Small intestine (tissue), 7 donors: ENCODE data around the gene GJA5. TPM values are rescaled to one million over a fixed set of nuclear protein-coding genes. Genes with fewer than 3 reads are reported as not detected.

ENCODE experiments used
- DNase-seq, 2 donors: peaks; one replicate each; pipeline versions ENCODE4 v3.0.0 to v3.0.0-alpha.2; 2013
- FAIRE-seq: peaks from 2 replicates; lab custom pipeline; 2012; peaks lifted over from hg19 to GRCh38; lab: Jason Lieb, UNC
- H3K27ac ChIP-seq, 3 donors: one replicate each; pipeline ENCODE4 v1.5.1; 2013; ENCODE audit warnings: low read length in 2 of 3, mild to moderate bottlenecking in 2 of 3, control low read depth in 1 of 3, inconsistent platforms in 1 of 3, low read depth in 1 of 3, moderate library complexity in 1 of 3
- H3K27me3 ChIP-seq, 3 donors: one replicate each; pipeline ENCODE4 v1.6.1; 2013; ENCODE audit warnings: low read length in 3 of 3, inconsistent platforms in 1 of 3; ENCODE audit not compliant: control insufficient read depth in 3 of 3, insufficient read depth in 3 of 3
- H3K36me3 ChIP-seq, 3 donors: one replicate each; pipeline ENCODE4 v1.6.1; 2013; ENCODE audit warnings: low read length in 3 of 3, inconsistent platforms in 1 of 3, low read depth in 1 of 3, mild to moderate bottlenecking in 1 of 3, moderate library complexity in 1 of 3; ENCODE audit not compliant: control insufficient read depth in 3 of 3, insufficient read depth in 2 of 3
- H3K4me1 ChIP-seq, 3 donors: one replicate each; pipeline ENCODE4 v1.6.1; 2013; ENCODE audit warnings: low read length in 2 of 3, inconsistent platforms in 1 of 3, low read depth in 1 of 3, mild to moderate bottlenecking in 1 of 3, moderate library complexity in 1 of 3; ENCODE audit not compliant: control insufficient read depth in 3 of 3, insufficient read depth in 2 of 3
- H3K4me3 ChIP-seq, 3 donors: one replicate each; pipeline ENCODE4 v1.5.1; 2013; ENCODE audit warnings: low read length in 3 of 3, control low read depth in 1 of 3, inconsistent platforms in 1 of 3, low read depth in 1 of 3, mild to moderate bottlenecking in 1 of 3, moderate library complexity in 1 of 3
- H3K9me3 ChIP-seq, 2 donors: one replicate each; pipeline ENCODE4 v1.6.1; 2013; ENCODE audit warnings: low read depth in 1 of 2, low read length in 1 of 2; ENCODE audit not compliant: control insufficient read depth in 2 of 2, insufficient read depth in 1 of 2
- WGBS, 3 donors: extraction: QIAGEN DNeasy Blood & Tissue Kit; methylation state at CpG; one replicate each; pipeline ENCODE4 v1.1.7; 2013; 5-methylcytosine and 5-hydroxymethylcytosine counted together
- polyA plus RNA-seq, 4 donors: library from polyadenylated mRNA; stranded (reverse) in 3 of 4; unstranded in 1 of 4; fragments of 200-250 nt in 3 of 4; fragments of 120-200 nt in 1 of 4; gene quantifications; one replicate each; pipeline versions ENCODE4 v1.2.1 to v1.2.3, GENCODE V29; 2013
- donor health status: healthy with polysubstance abuse.
- donor health status: control.
- donor health status: control.
- donor health status: Bipolar disorder and iron deficiency.
- donor health status: healthy.

Gene GJA5
- polyA plus RNA-seq, 4 donors: 3.0 to 16.0 TPM; not detected in 2

DNA sequence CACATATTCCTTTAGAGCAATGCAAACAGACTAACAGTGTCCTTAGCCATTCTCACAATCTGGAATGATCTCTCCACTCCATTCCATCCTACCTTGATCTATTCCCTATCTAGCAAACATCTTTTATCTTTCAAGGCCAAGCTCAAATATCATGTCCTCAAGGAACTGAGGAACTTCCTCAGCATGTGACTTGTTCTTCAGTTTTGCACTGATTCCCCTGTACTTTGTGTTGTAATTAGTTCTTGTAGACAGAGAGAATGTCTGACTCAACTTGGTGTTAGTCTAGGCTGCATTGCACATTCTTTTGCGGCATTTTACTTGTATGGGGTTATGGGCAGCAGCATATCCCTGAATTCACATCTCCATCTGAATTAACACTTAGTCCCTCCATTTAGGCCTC lies 31.5 kb upstream of the GJA5 start:
- DNase-seq (no peak), FAIRE-seq (no peak)
- WGBS, 3 donors: 93 to 100% (median 96%) methylated on average over 1 of the region's 1 CpG

GRCh38 chr1:147787765-147788164 lies 27.4 kb upstream of the GJA5 start:
- FAIRE-seq (no peak), DNase-seq (no peak)
- Histone ChIP-seq H3K9me3 (no peaks in the 10 kb centered on the region), H3K27me3 (peaks cover 0 to 11% (median 0%) of the 10 kb centered on the region in 3 donors), H3K4me1 (no peaks in the 10 kb centered on the region), H3K36me3 (no peaks in the 10 kb centered on the region), H3K4me3 (no peak overlapping the region), H3K27ac (no peak overlapping the region)
- WGBS, 3 donors: 79 to 100% (median 84%) methylated on average over 2 of the region's 2 CpGs

More for the DNA sequence above, 31.5 kb upstream of the GJA5 start:
- Histone ChIP-seq H3K4me3 (no peak overlapping the region), H3K27ac (no peak overlapping the region), H3K36me3 (no peaks in the 10 kb centered on the region), H3K4me1 (no peaks in the 10 kb centered on the region), H3K27me3 (no peaks in the 10 kb centered on the region), H3K9me3 (no peaks in the 10 kb centered on the region)

- 59 to 64% (median 61%) methylated on average over 3 of the region's 3 CpGs for WGBS, 3 donors
- DNase-seq: no peak
Observed at GRCh38 chr1:147786536-147786935, 26.1 kb upstream of the GJA5 start.

DNA sequence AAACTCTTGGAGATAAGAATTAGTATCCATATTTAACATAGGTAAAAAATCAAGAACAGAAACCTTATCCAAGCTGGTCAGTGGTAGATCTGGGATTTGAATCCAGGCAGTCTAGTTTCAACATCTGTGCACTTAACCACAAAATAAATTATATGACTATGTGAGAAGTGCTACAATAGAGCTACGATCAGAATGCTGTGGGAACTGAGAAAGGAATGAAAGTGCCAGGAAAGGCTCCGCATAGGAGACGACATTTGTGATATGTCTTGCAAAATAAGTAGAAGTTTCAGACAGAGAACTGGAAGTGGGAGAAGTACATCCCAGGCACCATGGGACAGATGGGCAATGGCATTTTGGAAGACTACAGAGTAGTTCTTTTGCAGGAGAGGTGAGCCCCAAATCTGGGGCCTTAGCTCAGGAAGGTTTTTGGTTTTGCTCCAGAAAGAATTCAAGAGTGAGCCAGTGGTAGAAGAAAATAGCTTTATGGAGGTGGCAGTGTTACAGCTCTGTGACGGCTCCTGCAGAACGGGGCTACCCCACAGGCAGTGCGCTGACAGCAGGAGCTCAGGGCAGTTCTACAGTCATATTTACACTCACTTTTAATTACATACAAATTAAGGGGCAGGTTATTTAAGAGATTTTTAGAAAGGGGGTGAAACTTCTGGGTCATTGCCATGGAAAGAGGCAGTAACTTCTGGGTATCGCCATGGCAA lies 25.5 kb upstream of the GJA5 start:
- Histone ChIP-seq H3K9me3 (no peaks in the 10 kb centered on the region), H3K4me1 (no peaks in the 10 kb centered on the region), H3K36me3 (no peaks in the 10 kb centered on the region), H3K27me3 (peaks cover 0 to 11% (median 0%) of the 10 kb centered on the region in 3 donors), H3K4me3 (no peak overlapping the region), H3K27ac (no peak overlapping the region)
- no peak for FAIRE-seq
- 82 to 88% (median 87%) methylated on average over 7 of the region's 7 CpGs for WGBS, 3 donors
- no peak for DNase-seq

More at GRCh38 chr1:147786536-147786935, 26.1 kb upstream of the GJA5 start:
- Histone ChIP-seq H3K9me3 (no peaks in the 10 kb centered on the region), H3K27me3 (peaks cover 0 to 11% (median 0%) of the 10 kb centered on the region in 3 donors), H3K4me3 (no peak overlapping the region), H3K4me1 (no peaks in the 10 kb centered on the region), H3K27ac (no peak overlapping the region), H3K36me3 (no peaks in the 10 kb centered on the region)
- no peak for FAIRE-seq

GRCh38 chr1:147784941-147785340 lies 24.5 kb upstream of the GJA5 start:
- no peak overlapping the region for H3K27ac ChIP-seq
- WGBS, 3 donors: 73 to 96% (median 91%) methylated on average over 1 of the region's 1 CpG
- DNase-seq (no peak), FAIRE-seq (no peak)
- peaks cover 0 to 13% (median 0%) of the 10 kb centered on the region in 3 donors for H3K27me3 ChIP-seq
- no peak overlapping the region for H3K4me3 ChIP-seq
- no peaks in the 10 kb centered on the region for H3K4me1 ChIP-seq
- no peaks in the 10 kb centered on the region for H3K36me3 ChIP-seq
- no peaks in the 10 kb centered on the region for H3K9me3 ChIP-seq

- no peak for DNase-seq
- no peak overlapping the region for H3K27ac ChIP-seq
- no peak overlapping the region for H3K4me3 ChIP-seq
- H3K27me3 ChIP-seq: peaks cover 0 to 7% (median 0%) of the 10 kb centered on the region in 3 donors
- no peaks in the 10 kb centered on the region for H3K9me3 ChIP-seq
- no peaks in the 10 kb centered on the region for H3K36me3 ChIP-seq
- 45 to 50% (median 46%) methylated on average over 3 of the region's 3 CpGs for WGBS, 3 donors
- H3K4me1 ChIP-seq: no peaks in the 10 kb centered on the region
- FAIRE-seq: no peak
Observed at GRCh38 chr1:147781056-147781471, 20.7 kb upstream of the GJA5 start.

DNA sequence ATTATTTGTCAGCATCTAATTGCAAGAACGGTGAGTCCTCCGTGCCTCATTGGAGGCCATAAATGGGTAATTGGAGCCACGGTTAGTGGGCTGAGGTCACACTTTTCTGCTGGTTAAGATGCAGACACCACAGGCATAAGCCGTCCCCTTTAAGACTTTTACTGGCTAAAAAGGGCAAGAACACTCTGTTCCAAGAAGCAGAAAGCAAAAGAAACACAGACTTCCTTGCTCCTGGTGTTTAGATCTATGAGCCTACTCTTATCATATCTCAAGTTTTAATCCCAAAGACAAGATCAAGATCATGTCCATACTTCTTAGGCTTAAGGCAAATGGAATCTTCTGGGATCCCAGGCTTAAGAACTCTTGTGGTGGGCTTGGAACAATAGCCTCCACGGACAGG lies 17.3 kb upstream of the GJA5 start:
- no peak overlapping the region for H3K4me3 ChIP-seq
- 65 to 68% (median 67%) methylated on average over 5 of the region's 5 CpGs for WGBS, 3 donors
- no peak overlapping the region for H3K27ac ChIP-seq
- DNase-seq (no peak), FAIRE-seq (no peak)
- H3K4me1 ChIP-seq: no peaks in the 10 kb centered on the region
- H3K9me3 ChIP-seq: no peaks in the 10 kb centered on the region
- H3K36me3 ChIP-seq: no peaks in the 10 kb centered on the region
- H3K27me3 ChIP-seq: peaks cover 0 to 2% (median 0%) of the 10 kb centered on the region in 3 donors

DNA sequence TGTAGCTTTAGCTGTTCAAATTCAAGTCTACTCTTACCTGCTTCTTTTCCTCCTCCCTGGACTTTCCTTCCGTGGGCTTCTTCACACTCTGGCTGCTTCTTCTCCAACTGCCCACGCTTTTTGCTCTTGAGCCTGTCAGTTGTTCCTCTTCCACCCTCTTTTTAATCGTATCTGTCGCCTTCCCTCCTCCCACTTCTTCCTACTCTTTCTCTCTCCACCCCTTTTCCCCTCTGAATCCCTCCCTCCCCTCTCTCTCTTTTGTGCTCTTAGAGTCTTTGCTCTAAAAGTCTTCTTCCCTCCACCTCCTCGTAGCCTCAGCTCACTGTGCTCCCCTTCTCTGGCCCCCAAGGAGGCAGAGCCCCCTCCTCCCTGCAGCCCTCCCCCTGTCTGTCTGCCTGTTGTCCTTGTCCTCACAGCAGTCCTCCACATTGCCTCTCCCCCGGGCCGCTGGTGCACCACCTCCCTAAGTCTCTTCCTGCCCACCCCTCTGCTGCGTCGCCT lies 12.9 kb upstream of the GJA5 start:
- Histone ChIP-seq H3K4me3 (no peak overlapping the region), H3K9me3 (no peaks in the 10 kb centered on the region), H3K36me3 (no peaks in the 10 kb centered on the region), H3K27me3 (peaks cover 0 to 5% (median 0%) of the 10 kb centered on the region in 3 donors), H3K27ac (no peak overlapping the region), H3K4me1 (no peaks in the 10 kb centered on the region)
- 31 to 55% (median 39%) methylated on average over 9 of the region's 9 CpGs for WGBS, 3 donors
- no peak for FAIRE-seq
- no peak for DNase-seq
